ES-I3 (cell line): ENCODE data around the gene AUTS2.

Experiments used
- H3K36me3 ChIP-seq: 2 replicates; pipeline ENCODE4 v1.6.1; 2013; ENCODE audit warnings: mild to moderate bottlenecking, low read length, control low read depth, moderate library complexity; ENCODE audit not compliant: insufficient read depth
- H3K4me1 ChIP-seq: 2 replicates; pipeline ENCODE4 v1.6.1; 2013; ENCODE audit warnings: mild to moderate bottlenecking, control low read depth, low read length; ENCODE audit not compliant: insufficient read depth
- H3K9ac ChIP-seq: 2 replicates; pipeline ENCODE4 v1.6.1; 2013; ENCODE audit warnings: low read depth, mild to moderate bottlenecking, low read length, moderate library complexity
- H3K9me3 ChIP-seq: 2 replicates; pipeline ENCODE4 v1.6.1; 2013; ENCODE audit warnings: mild to moderate bottlenecking, low read length, moderate library complexity; ENCODE audit not compliant: control insufficient read depth, insufficient read depth

Gene AUTS2

DNA sequence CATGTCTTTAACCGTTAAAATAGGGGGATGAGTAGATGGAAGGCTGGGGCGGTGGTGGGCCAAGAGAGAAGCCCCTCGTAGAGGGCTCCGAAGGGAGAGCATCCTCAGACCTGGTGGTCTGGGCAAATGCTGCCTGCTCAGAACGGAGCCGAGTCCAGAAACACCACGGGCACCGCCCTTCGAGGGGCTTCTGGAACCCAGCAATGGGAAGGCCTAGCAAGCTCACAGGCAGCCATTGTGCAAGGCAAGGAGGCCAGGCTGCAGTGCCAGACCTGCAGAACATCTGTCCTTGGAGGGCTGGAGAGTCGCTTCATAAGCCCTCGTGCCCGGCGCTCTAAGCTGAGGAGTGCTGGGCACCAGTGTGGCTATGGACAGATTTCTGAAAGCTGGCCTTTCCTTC lies 889.6 kb downstream of the AUTS2 start:
- 0 out of 2 replicates have a peak, but pooled peaks cover 3% of the 10 kb centered on the region for H3K4me1 ChIP-seq
- H3K36me3 ChIP-seq = no peaks in the 10 kb centered on the region
- no peak overlapping the region for H3K9ac ChIP-seq
- 0 out of 2 replicates have a peak, but pooled peaks cover 3% of the 10 kb centered on the region for H3K9me3 ChIP-seq

DNA sequence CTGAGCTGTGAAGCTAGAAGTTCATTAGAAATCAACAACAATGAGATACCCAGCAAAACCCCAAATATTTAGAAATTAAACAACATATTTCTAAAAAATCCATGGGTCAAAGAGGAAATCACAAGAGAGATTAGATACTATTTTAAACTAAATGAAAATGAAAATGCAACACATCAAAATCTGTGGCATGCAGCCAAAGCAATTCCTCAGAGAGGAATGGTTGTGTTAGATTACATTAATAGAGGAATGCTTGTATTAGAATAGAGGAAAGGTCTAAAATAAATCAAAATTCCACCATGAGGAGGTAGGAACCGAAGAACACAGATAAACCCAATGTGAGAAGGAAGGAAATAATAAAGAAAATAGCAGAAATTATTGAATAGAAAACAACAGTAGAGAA lies 891.5 kb downstream of the AUTS2 start:
- Histone ChIP-seq H3K36me3 (no peaks in the 10 kb centered on the region), H3K4me1 (0 out of 2 replicates have a peak, but pooled peaks cover 3% of the 10 kb centered on the region), H3K9ac (no peak overlapping the region), H3K9me3 (0 out of 2 replicates have a peak, but pooled peaks cover 3% of the 10 kb centered on the region)

DNA sequence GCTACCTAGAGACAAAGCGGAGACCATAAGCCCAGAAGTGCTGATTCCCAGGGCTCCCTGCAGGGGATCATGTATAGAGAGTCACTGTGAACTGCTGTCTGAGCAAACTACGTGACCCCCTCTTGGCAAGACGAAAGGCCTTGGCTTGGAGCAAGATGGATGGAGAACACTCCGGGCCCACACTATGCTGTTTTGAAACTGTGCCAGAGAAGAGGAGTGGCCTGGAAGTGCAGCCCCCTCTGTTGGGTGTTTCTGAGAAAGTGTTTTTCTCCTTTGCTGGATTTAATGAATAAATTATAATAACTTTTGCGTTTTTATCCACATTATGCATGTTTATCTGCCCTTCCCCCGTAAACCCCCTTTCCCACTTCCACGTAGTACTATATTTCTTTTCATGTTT lies 894.4 kb downstream of the AUTS2 start:
- 0 out of 2 replicates have a peak, but pooled peaks cover 3% of the 10 kb centered on the region for H3K4me1 ChIP-seq
- no peaks in the 10 kb centered on the region for H3K36me3 ChIP-seq
- no peak overlapping the region for H3K9ac ChIP-seq
- no peaks in the 10 kb centered on the region for H3K9me3 ChIP-seq

DNA sequence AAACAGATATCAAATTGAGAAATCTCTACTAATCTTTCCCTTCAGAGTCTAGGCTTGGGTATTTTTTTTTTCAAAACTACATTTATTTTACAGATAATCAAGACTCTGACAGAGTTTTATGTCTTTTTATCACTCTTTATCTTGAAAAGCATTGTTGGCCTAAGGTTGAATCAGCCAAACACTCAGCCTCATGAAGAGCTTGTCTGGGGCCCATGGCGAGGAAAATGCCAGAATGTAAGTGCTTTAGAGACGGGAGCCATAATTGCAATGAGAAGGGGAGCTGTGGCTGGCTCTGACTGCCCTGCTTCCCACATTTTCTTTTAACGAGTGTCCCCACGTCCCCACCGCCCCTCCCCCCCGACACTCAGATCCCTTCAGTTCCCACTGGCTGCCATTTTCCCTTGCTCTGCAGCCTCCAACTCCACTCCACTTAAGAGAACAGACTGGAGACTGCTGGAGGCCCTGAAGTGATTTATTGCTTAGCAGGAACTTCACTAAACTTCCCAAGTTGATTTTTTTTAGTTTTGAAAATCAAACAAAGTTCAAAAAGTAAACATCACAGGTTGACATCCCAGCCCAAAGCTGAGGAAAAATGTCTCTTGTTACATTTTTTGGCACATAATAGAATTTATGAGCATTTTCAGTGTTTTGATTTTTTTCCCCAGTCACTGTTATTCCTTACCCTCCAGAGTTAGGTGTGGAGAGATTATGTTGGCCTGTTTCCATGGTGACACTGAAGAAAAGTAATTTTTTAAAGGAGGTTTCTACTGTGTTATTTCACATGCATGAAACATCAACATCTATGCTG lies 896.2 kb downstream of the AUTS2 start:
- Histone ChIP-seq H3K4me1 (0 out of 2 replicates have a peak, but pooled peaks cover 3% of the 10 kb centered on the region), H3K36me3 (no peaks in the 10 kb centered on the region), H3K9me3 (no peaks in the 10 kb centered on the region), H3K9ac (no peak overlapping the region)

DNA sequence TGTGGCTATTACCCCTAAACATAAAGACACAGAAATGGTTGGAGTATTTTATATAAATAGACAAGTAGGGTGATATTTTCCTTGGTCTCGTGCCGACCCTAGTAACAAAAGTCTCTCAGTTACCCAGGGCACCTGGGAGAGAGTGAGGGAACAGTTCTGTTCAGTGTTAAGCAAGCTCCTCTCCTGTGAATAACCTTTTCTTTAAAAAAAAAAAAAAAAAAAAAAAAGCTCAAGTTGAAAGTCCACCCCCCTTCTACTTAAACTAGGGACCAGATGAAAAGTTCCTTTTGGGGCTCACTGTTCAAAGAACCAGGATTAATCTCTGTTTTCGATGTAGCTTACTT lies 896.7 kb downstream of the AUTS2 start:
- H3K4me1 ChIP-seq = 0 out of 2 replicates have a peak, but pooled peaks cover 3% of the 10 kb centered on the region
- H3K9me3 ChIP-seq = no peaks in the 10 kb centered on the region
- H3K9ac ChIP-seq = no peak overlapping the region
- no peaks in the 10 kb centered on the region for H3K36me3 ChIP-seq

DNA sequence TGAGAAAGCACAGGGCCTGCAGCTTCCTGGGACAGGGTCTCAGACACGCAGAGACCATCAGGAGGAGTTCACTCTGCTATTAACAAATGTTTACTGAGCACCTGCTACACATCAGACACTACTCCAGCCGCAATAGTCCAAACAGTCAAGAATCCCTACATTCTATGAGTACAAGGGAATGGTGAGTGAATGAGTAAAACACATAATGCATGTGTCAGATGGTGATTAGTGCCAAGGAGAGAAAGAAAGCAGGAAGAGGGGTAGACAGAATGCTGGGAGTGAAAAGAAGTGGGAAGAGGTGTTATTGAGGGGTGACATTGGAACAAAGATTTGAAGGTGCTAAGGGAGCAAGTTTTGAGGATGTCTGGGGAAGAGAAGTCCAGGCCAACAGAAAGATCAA lies 899.5 kb downstream of the AUTS2 start:
- no peaks in the 10 kb centered on the region for H3K36me3 ChIP-seq
- H3K9ac ChIP-seq = no peak overlapping the region
- no peaks in the 10 kb centered on the region for H3K4me1 ChIP-seq
- no peaks in the 10 kb centered on the region for H3K9me3 ChIP-seq

DNA sequence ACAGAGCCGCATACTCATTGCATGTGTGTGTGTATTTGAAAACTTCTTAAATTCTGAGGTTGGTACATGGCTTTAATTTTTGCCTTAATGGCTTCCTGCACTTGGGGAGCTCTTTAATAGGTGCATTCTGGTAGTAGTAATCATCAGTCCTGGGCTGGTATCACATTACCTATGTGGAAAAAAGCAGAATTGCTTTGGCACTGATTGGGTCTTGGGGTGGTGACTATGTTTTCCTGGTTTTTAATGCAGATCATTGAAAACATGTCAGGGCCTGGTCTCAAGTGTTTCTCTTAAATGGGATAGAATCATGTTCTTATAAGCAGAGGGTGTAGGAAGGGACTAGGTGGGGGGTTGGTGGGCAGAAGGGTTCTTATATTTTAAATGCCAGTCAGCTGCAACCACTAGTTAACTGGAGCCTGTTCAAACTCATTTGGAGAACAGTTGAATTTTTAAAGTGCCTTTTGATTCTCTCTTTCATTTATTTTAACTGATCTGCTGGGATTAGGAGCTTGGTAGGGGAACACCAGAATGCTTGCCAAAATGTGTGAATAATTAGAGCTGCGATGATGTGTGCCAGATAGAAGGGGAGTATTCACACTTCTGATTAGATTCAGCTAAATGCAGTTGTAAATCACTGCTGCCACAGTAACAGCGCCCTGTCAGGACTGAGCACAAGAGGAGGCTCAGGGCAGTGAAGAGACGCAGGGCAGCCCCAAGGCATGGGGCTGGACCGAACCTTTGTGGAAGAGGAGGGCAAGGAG lies 900.1 kb downstream of the AUTS2 start:
- H3K36me3 ChIP-seq = no peaks in the 10 kb centered on the region
- H3K9ac ChIP-seq = no peak overlapping the region
- no peaks in the 10 kb centered on the region for H3K9me3 ChIP-seq
- no peaks in the 10 kb centered on the region for H3K4me1 ChIP-seq

DNA sequence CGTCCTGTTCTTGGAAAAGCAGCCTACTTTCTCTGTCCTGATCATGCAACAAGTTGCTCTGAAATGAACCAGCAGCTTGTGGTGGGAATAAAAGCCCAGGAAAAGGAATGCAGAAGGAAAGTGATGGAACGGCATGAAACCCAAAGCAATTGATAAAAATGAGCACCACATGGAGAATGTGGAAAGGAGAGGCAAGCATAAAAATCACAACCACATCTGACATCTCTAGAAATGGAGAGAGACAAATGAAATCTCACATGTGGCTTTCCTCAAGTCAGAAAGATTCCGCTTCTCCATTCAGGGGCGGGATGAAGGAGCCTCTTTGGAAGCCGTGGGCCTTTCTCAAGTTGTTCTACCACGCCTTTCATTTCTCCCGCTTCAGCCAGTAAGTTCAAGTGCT lies 902.0 kb downstream of the AUTS2 start:
- H3K36me3 ChIP-seq = no peaks in the 10 kb centered on the region
- H3K9me3 ChIP-seq = no peaks in the 10 kb centered on the region
- no peaks in the 10 kb centered on the region for H3K4me1 ChIP-seq
- no peak overlapping the region for H3K9ac ChIP-seq

DNA sequence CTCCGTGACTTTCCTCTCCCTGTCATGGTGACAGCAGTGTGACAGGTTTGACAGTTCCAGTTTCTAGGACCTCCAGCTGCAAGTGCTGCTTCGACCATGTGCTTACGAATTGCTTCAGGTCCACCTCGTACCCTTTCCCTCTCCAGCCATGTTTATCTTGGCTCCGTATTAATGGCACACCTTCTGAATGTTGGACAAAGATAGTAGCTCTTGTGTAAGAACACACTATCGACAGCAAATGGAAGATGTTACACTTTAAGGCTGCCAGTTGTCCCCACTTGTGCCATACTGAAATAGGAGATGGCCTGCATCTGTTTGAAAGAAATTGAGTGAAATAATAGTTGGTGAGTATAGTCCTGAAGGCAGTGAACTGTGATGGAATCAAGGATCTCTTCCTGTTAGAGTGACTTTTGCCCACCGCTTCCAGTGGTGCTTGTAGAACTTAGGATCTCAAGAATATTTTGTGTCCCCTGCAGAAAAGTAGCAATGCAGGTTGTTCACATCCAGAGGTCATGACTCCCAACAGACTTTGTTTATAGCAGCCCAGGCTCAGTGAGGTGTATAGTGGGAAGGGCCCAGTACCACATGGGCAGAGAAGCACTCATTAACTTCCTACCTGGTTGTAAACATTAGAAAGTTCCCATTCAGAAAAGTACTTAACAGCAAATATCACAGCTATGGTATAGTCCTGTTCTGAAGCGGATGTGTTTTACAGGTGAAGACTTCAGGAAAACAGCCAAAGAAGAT lies 904.0 kb downstream of the AUTS2 start:
- Histone ChIP-seq H3K9me3 (no peaks in the 10 kb centered on the region), H3K36me3 (no peaks in the 10 kb centered on the region), H3K4me1 (no peaks in the 10 kb centered on the region), H3K9ac (no peak overlapping the region)

DNA sequence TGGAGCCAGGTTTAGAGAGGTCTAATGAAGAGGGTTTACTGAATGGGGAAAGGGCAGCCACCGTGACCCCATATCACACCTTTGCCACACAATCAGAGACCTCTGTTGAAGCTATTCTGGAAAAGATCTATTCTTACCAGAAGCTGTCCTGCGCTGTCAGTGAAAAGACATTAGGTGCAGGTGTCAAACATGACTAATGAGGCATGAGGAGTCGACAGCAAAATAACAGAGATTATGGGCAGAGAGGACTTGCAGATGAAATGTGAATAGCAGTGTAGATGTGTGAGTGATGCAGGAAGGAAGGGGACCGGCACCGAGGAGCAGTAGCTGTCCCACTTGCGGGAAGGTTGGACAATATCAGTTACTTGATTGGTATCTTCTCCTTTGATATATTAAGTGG lies 906.0 kb downstream of the AUTS2 start:
- Histone ChIP-seq H3K4me1 (no peaks in the 10 kb centered on the region), H3K9me3 (no peaks in the 10 kb centered on the region), H3K9ac (no peak overlapping the region), H3K36me3 (no peaks in the 10 kb centered on the region)

DNA sequence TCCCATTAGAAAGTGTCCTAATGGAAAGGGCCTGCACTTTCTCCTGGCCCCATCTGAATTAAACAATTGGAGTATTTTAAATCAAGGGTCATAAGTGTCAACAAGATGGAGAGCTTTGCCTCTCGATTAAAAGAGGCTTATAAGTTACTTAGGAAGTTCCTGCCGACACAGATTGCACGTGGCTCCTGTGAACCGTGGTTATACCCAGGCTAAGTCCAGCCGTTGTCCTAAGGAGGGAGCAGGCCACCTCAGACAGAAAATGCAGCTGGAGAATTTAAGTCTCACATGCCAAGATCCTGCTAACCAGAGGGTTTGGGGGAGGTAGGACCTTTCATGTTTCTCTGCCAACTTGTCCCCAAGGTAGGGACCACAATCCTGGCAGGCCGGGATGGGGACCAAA lies 907.2 kb downstream of the AUTS2 start:
- no peaks in the 10 kb centered on the region for H3K4me1 ChIP-seq
- H3K36me3 ChIP-seq = no peaks in the 10 kb centered on the region
- H3K9me3 ChIP-seq = no peaks in the 10 kb centered on the region
- H3K9ac ChIP-seq = no peak overlapping the region

DNA sequence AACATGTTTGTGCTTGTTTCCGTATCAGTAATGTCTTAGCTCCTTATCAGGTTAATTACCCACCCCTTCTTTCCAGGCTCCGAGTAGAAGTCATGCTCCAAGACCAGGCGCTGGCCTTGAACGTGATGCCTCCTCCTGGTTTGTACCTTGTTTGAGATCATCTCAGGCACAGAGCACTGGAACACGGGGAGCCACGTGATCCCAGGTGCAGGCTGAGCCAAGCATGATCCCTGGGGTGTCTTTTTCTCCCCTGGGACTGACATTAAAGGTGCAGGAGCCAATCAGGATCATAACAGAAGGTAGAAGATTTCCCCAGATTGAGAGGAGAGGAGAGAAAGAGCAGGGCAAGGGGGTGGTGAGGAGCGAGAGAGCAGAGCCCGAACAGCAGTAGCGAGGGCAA lies 907.6 kb downstream of the AUTS2 start:
- Histone ChIP-seq H3K36me3 (no peaks in the 10 kb centered on the region), H3K9ac (no peak overlapping the region), H3K9me3 (no peaks in the 10 kb centered on the region), H3K4me1 (no peaks in the 10 kb centered on the region)

DNA sequence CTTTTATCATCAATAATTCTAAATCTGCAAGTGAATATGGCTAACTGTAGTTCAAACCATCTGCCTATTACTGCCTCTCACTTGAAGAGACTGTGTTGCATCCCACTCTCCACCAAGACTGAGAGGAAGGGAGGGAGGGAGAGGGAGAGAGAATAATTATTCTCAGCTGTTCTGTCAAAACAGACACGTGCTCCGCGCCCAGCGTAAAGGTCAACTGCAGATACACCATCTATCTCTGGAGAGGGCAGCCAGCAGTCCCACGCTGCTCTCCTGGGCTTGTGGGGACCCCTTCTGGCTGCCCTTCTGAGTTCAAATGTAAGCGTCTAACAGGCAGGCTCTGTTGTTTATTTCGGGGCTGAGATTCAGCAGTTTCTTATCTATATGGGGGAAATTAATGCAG lies 908.2 kb downstream of the AUTS2 start:
- Histone ChIP-seq H3K36me3 (no peaks in the 10 kb centered on the region), H3K9me3 (no peaks in the 10 kb centered on the region), H3K4me1 (no peaks in the 10 kb centered on the region), H3K9ac (no peak overlapping the region)

DNA sequence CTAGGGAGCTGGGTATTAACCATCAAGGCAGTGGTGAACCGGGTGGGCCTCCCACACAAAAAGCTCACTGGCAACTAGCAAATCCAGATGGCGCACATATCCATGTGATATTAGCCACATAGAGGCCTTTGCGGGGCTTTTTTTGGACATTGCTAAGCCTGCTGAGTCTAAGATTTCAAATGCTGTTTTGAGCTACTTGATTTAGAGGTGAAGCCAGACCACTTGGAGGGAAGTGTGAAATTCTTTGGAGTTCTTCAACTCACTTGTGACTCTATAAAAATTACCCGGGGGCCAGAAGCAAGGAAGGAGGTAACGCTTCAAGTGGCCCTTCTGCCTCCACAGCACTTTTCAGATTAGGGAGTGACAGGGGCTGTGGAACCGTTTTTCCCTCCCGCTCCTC lies 913.9 kb downstream of the AUTS2 start:
- no peak overlapping the region for H3K9ac ChIP-seq
- no peaks in the 10 kb centered on the region for H3K4me1 ChIP-seq
- no peaks in the 10 kb centered on the region for H3K36me3 ChIP-seq
- H3K9me3 ChIP-seq = no peaks in the 10 kb centered on the region
